Forelimb muscle (tissue), 1 donor: ENCODE data around the gene DIDO1. TPM values are rescaled to one million over a fixed set of nuclear protein-coding genes. Genes with fewer than 3 reads are reported as not detected.

Source experiments
- DNase-seq: peaks from one replicate; pipeline ENCODE4 v3.0.0-alpha.2; 2013; ENCODE audit warnings: low read depth
- polyA plus RNA-seq: library from polyadenylated mRNA; unstranded; fragments of 120-200 nt; gene quantifications from one replicate; pipeline ENCODE4 v1.2.1, GENCODE V29; 2013; ENCODE audit not compliant: insufficient read length

Gene DIDO1
- polyA plus RNA-seq, 1 donor, result 33.3 TPM

DNA sequence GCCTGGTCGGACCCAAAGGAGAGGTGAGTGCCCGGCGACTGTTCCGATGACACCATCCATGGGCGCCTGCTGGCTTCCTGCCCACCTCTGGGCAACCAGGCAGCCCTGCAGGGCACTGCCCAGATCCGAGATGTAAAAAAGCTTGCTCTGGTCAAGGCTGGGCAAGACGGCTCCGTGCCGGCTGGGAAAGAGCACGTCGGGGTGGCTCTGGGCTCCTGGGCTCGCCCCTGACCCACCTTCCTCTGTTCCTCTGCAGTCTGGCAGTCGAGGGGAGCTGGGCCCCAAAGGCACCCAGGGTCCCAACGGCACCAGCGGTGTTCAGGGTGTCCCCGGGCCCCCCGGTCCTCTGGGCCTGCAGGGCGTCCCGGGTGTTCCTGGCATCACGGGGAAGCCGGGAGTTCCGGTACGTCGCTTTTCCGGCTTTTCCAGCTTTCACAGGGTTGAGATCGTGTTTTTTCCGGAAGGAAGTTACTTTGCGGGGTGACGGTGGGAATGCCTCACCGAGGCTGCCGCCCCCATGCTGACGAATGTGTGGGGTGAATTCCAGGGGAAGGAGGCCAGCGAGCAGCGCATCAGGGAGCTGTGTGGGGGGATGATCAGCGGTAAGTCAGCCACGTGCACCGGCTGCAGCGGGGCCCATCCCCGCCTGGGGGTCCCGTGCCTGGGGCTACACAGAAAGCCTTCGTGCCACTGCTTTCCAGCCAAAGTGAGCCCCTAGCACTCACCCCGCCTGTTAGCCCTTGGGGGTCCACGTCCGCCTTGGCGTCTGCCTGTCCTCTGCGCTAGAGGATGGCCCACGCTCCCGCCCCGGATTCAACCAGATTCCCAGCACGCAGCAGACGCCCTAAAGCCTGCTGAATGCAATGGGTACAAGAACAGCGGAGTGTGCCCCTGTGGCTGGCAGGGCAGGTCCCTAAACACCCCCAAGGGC lies 90.1 kb downstream of the DIDO1 start:
- no peak for DNase-seq

DNA sequence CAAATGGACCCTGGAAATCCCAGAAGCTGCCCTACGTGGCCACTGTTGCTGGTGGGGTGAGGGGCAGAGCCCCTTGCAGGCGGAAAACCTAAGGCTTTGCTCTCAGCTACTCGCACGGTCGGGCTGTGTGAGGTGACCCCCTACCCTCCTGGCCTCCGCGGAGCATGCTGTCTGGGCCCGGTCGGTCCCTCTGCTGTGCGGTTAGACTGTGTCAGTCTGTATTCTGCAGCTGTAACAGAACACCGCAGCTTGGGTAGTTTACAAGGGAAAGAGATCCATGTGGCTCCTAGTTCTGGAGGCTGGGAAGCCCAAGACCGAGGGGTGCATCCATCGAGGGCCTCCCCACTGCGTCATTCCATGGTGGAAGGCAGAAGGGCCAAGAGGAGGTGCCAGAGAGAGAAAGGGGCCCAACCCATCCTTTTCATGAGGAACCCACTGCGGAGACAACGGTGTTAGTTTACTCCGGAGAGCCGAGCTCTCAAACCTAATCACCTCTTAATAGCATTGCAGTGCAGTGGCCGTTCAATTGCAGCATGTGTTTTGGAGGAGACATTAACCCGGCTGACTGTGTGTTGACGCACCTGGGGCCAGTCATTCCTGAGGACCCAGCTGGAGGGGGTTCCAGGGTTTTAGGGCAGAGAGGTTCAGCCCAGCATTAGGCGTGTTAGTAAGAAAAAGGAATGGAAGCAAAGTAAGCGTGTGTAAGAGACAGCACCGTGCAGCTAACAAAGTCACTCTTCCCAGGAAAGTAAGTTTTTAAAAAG lies 91.2 kb downstream of the DIDO1 start:
- DNase-seq, result no peak

DNA sequence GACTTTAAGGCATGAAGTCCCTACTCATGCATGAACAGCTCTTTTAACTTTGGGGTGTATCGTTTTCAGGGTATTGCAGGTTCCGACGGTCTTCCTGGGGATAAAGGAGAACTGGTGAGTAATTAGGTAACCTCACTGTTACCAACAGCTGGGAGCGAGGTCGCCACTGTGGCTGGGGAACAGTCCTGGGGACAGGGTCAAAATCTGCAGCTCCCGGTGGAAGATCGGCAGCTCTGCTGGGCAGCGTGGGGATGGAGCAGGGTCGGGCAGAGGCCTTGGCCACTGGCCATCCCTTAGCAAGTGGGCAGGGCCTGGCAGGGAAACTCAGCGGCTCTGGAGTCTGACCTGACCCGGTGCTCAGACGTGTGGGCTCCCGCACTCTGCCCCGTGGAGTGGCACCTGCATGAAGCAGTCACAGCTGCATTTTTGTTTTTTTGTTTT lies 93.3 kb downstream of the DIDO1 start:
- no peak for DNase-seq

DNA sequence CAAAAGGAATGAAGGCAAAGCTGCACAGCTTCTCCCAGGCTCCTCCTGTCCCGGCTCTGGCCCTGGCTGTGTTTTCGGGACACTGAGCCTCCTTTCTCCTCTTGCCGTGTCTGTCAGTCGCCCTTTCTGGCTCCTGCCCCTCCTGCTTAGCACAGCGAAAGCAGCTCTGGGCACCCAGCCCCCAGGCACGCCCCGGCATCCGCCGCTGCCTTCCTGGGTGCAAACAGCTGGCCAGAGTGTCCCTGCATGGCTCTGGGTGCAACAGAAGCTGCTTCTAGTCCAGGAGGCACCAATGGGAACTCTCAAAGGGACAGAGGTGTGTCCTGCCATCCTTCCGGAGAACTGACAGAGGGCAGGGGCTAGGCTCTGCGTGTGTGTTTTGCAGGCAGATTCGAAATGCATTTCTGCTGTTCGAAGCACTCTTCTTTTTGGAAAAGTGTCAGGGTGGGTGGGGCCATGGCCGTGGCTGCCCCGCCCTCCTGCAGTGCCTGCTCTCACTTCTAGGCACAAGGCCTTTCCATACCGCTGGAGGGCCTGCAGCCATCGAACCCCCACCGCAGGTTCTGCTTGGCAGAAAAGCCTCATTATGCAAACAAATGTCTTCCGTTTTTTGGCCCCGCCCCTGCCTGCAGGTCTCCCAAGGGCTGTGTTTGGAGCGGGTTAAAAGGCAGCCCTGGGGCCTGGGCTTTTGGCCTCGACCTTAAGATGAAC lies 93.9 kb downstream of the DIDO1 start:
- no peak for DNase-seq

DNA sequence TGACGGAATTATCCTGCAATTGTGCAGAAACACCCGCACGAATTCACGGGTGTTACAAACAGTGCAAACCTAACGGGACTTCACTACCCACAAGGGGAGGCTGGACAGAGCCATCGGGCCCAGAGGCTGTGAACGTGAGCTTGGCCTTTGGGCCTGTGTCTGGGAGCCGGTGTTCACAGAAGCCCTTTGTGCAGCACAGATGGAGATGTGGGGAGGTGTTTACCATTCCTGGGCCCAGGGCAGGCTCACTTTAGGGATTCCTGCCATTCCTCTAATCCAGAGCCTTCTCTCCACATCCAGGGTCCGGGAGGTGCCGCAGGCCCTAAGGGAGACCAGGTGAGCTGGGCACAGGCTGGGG lies 94.5 kb downstream of the DIDO1 start:
- DNase-seq, result no peak

DNA sequence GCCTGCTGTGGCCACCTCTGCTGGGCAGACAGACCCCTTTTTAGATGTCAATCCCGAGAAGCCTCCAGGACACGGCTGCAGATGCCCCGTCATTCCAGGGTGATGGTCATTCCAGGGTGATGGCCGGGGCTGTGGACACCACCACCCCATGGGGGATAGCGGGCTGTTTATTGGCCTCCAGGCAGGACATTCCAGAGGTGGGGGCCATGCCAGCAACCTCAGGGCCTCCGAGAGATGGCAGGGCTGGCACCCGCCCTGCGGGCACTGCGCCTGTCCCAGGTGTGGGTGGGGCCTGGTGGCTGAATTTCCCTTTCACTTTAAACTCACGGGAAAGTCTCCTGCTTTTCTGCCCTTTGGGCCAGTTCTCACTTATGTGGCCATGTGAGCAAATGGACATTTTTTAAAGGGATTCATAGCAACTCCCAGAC lies 94.9 kb downstream of the DIDO1 start:
- DNase-seq, result no peak

DNA sequence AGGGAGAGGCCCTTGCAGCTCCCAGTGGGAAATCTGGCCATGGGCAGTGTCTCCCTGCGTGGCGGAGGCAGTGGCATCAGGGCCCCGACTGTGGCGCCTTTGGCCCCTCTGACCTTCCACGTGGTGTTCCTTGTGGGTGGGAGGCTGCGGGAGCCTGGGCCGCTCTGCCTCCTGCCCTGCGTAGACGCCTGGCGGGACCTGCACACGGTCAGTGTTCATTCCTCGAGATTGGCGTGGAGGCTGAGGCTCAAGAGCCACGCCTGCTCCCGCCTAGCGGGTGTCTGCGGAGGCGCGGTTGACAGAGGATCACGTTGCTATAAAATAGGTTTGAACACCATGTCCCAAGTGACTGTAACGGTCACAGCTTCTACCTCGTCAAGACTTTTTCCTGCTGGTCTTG lies 95.5 kb downstream of the DIDO1 start:
- no peak for DNase-seq

DNA sequence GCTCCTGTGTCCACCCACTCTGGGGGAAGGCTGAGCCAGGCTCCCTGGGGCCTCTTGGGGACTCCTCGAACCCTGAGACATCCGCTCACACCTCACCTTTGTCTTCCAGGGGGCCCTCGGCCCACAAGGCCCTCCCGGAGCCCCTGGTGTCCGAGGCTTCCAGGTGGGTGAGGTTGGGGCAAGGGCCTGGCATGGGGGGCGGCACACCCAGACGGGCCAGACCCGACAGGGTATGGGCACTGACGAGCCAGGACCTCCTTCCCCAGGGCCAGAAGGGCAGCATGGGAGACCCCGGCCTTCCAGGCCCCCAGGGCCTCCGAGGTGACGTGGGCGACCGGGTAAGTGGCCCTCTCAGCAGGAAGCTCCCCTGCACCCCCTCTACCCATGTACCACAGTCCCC lies 96.1 kb downstream of the DIDO1 start:
- DNase-seq, result no peak

DNA sequence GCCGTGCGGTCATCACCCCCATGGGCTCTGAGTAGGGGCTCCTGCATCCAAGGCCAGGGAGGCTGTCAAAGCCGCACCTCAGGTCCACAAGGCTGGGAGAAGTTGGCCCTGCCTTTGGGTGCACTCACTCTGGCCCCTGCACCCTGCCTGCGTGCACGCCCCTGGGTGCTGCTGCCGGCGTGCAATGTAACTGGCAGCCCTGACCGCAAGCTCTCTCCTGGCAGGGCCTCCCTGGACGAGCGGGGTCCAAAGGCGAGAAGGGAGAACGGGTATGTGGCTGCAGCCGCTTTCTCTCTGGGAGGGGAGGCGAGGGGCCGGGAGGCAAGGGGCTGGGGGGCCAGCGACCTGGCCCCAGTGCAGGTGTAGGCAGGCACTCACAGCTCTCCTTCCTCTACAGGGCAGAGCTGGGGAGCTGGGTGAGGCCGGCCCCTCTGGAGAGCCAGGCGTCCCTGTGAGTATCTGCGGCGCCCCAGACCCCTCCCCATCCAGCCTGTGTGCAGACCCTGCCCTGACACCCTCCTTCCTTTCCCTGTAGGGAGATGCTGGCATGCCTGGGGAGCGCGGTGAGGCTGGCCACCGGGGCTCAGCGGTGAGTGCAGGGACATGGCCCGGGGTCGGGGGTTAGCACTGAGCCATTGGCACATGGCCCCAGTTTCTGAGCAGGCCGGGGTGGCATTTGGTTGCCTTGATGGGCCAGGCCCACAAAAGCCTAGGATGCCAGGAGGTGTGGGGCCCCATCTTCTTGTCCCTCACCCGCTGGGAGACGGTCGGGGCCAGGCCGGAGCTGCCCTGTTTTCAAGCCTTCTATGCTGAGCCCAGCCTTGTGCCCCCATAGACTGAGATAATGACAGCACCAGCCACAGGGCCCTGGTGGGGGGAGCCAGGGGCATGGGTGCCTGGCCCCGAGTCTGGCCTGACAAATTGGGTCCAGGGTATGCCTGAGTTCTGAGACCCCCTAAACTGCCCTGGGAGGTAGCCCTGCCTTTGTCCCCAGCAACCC lies 96.8 kb downstream of the DIDO1 start:
- DNase-seq, result no peak

DNA sequence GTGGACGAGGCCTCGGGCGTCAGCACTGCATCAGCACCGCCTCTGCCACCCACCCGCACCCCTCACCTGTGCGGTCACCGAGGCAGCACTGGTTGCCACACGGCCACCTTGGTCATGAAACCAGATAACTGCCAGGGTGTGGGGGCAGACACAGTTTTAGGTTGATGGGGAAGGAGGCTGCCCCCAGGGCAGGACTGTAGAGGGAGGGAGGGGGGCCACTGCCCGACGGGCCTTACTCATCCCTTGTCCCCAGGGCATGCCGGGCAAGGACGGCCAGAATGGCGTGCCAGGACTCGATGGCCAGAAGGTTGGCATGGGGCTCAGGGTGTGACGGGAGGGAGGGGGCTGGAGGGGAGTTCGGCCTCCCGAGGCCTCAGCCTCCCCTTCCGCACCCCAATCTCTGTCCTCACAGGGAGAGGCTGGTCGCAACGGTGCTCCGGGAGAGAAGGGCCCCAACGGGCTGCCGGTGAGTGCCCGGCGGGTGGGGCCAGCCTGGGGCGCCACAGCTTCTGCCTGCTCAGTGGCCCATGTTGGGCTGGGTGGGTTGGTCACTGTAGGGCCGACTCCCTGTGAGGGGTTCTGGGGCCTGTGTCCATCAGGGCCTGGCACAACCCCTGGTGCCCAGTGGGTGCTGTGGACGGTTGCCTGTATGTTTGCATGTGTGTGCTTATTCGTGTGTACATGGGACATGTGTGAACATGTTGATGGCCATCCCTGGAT lies 97.6 kb downstream of the DIDO1 start:
- DNase-seq, result no peak

DNA sequence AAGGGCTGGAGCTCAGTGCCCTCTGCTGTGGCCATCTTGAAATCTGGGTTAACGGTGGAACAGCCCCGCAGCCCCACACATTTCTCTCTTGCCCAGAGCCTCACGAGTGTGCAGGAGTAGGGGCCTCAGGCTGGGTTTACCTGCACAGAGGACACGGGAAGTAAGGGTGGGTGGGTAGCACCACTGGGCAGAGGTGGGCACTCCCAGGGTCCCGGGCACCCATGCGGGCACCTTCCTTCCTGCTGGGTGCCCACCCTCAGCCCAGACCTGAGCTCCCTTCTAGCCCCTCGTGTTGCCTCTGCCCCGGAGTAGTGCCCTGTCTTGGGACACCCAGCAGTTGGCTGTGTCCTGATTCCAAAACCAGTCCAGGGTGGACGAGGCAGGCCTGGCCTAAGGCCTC lies 98.3 kb downstream of the DIDO1 start:
- no peak for DNase-seq

Other genes with a start within 250 kb of the DIDO1 start
- 0.10 TPM for gene NTSR1, start 217.7 kb downstream of the DIDO1 start, polyA plus RNA-seq
- 9.7 TPM for gene MRGBP, start 130.0 kb downstream of the DIDO1 start, polyA plus RNA-seq
- 14.7 TPM for gene OGFR, start 121.7 kb downstream of the DIDO1 start, polyA plus RNA-seq
- gene COL9A3, start 109.5 kb downstream of the DIDO1 start, polyA plus RNA-seq, result 6.1 TPM
- 7.6 TPM for gene TCFL5, start 64.7 kb downstream of the DIDO1 start, polyA plus RNA-seq
- gene GID8, start 11.6 kb upstream of the DIDO1 start, polyA plus RNA-seq, result 29.0 TPM
- gene SLC17A9, start 26.2 kb upstream of the DIDO1 start, polyA plus RNA-seq, result 0.54 TPM
- not detected for gene BHLHE23, start 80.5 kb upstream of the DIDO1 start, polyA plus RNA-seq